ENCODE measurements around the gene GNG2. TPM values are rescaled to one million over a fixed set of nuclear protein-coding genes. Genes with fewer than 3 reads are reported as not detected.

Gene GNG2
- total and polyA plus RNA-seq, 11 donors = 3.1 to 29.2 (median 7.0) TPM

GRCh38 chr14:51869411-51870100 is 9.1 kb downstream of the GNG2 start:
- no peak for TF ChIP-seq CTCF (IDR thresholded peaks at IDR 0.05)
- TF ChIP-seq POLR2A (IDR thresholded peaks at IDR 0.05) = no peak
- peaks cover 0 to 87% (median 4%) of the 10 kb centered on the region in 12 donors for H3K4me1 ChIP-seq
- H3K27me3 ChIP-seq = no peaks in the 10 kb centered on the region
- DNase-seq (no peak), ATAC-seq (no peak)
- WGBS, 4 donors = 82 to 92% (median 87%) methylated on average over 9 of the region's 9 CpGs
- intact Hi-C loops (cut with DNase I) = loop anchor here in 1 of 10 donors (10.0 kb wide), 1 partner anchor 105 kb away; no protein-coding TSS in a partner anchor
- H3K36me3 ChIP-seq = no peaks in the 10 kb centered on the region
- no peak overlapping the region for H3K4me3 ChIP-seq
- no peaks in the 10 kb centered on the region for H3K9me3 ChIP-seq
- H3K27ac ChIP-seq = no peak overlapping the region

GRCh38 chr14:51870606-51871005 is 10.2 kb downstream of the GNG2 start:
- no peak for TF ChIP-seq POLR2A (IDR thresholded peaks at IDR 0.05)
- TF ChIP-seq CTCF (IDR thresholded peaks at IDR 0.05) = no peak
- H3K27ac ChIP-seq = no peak overlapping the region
- H3K4me1 ChIP-seq = peaks cover 0 to 78% (median 4%) of the 10 kb centered on the region in 12 donors
- 86 to 94% (median 94%) methylated on average over 2 of the region's 2 CpGs for WGBS, 4 donors
- H3K27me3 ChIP-seq = no peaks in the 10 kb centered on the region
- no peaks in the 10 kb centered on the region for H3K36me3 ChIP-seq
- DNase-seq (no peak), ATAC-seq (no peak)
- H3K4me3 ChIP-seq = no peak overlapping the region
- intact Hi-C loops (cut with DNase I) = no loop called here
- H3K9me3 ChIP-seq = no peaks in the 10 kb centered on the region

- H3K27ac ChIP-seq = no peak overlapping the region
- no peak overlapping the region for H3K4me3 ChIP-seq
- no peaks in the 10 kb centered on the region for H3K9me3 ChIP-seq
- TF ChIP-seq POLR2A (IDR thresholded peaks at IDR 0.05) (no peak), CTCF (IDR thresholded peaks at IDR 0.05) (no peak)
- WGBS, 4 donors = 44 to 72% (median 65%) methylated on average over 2 of the region's 2 CpGs
- no peaks in the 10 kb centered on the region for H3K27me3 ChIP-seq
- intact Hi-C loops (cut with DNase I) = no loop called here
- ATAC-seq (no peak), DNase-seq (no peak)
- H3K4me1 ChIP-seq = peaks cover 0 to 66% (median 4%) of the 10 kb centered on the region in 12 donors
- H3K36me3 ChIP-seq = no peaks in the 10 kb centered on the region
These were observed 11.4 kb downstream of the GNG2 start for GRCh38 chr14:51871846-51872245.

GRCh38 chr14:51872396-51872795 is 12.0 kb downstream of the GNG2 start:
- TF ChIP-seq CTCF (IDR thresholded peaks at IDR 0.05) (no peak), POLR2A (IDR thresholded peaks at IDR 0.05) (no peak)
- H3K9me3 ChIP-seq = no peaks in the 10 kb centered on the region
- H3K27ac ChIP-seq = peak overlapping the region in 1 of 12 donors; percentile 2
- intact Hi-C loops (cut with DNase I) = no loop called here
- H3K36me3 ChIP-seq = no peaks in the 10 kb centered on the region
- H3K4me3 ChIP-seq = no peak overlapping the region
- peaks cover 0 to 60% (median 4%) of the 10 kb centered on the region in 12 donors for H3K4me1 ChIP-seq
- no peak for DNase-seq
- no peaks in the 10 kb centered on the region for H3K27me3 ChIP-seq
- WGBS, 4 donors = 35 to 76% (median 59%) methylated on average over 3 of the region's 3 CpGs
- no peak for ATAC-seq
